Right hindlimb (tissue), 1 donor: ENCODE measurements around the gene MCFD2.
A peak's percentile ranks its signal among the peaks of the same experiment; 100 is the strongest.

ENCODE experiments used
- DNase-seq: peaks from one replicate; pipeline ENCODE4 v3.0.0-alpha.2; 2018

The MCFD2 gene

DNA sequence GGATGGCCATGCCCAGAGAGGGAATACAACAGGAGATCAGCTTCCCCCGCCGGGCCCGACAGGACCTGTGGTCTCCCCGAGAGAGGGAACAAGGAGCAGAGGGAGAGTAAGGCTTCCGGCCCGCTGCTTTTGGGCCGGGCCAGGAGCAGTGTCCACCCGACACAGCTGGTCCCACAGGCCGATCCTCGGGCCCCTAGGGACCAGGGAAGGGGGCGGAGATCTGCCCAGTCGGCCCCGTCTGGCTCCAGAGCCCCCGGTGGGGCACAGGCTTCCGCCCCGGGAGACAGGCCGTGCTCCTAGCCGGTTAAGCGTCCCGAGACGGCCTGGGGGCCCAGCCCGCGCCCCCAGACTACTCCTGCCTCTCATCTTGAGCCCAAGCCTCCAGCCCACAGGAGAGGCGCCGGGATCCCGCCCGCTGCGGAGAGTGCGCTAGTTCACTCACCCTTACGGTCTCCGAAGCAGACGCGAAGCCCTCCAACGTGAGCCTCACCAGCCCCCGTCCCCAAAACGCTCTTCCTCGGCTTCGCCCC is at the start of gene MCFD2:
MCFD2 (minus strand) TSS at position 526 of the 530 bp plus-strand sequence. CDS start 6,635 bp downstream, outside the sequence.
- no peak for DNase-seq

DNA sequence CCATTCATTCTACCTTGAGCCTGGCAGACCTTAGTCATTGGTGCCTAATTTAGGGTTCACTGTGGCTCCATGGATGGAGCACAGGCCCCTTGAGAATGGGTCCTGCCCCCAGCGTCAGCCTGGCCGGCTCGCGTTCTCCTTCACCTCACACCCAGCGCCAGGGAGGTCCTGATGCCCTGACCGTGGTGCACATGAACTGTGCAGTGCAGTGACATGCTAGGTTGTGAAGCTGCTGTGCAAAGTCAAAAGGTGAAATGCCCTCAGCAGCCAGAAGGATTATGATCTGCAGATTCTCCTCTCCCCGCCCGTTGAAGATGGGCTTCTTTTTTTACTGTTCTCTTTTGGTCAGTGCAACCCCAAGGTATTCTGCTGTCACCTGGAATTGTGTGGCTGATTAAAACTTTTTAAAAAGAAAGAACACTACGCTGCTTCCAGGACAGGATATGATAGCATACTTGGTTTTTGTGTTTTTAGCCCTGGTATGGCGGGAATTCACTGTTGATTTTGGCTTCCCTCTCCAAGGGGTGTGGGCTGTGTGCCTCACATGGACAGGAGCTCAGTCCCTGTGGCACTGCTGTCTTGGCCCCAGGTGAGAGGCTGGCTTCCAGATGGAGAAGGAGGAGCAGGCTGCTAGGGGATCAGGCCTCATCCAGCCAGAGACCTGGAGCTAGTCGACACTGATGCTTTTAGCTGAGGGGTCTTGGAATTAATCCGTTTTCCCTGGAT is 49.4 kb upstream of the MCFD2 start:
- DNase-seq = no peak

GRCh38 chr2:46963941-46964673 is 48.5 kb upstream of the MCFD2 start:
- DNase-seq = no peak

DNA sequence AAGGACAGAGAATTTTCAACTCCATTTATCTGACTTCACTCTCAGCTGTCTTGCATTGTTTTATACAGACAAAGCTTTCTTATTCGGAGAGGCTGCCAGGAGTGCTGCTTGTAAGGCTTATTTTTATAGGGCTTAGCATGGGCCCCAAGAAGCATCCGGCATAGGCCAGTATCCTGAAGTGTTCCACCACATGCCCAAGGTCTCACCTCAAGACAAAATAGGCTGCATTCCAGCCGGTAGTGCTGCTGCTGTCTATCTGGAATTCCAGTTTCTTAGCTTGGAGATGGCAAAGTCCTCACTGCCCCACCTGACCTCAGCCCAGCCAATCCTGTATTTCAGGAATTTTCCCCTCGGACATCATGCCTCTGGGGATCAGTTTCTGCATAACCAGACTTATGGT is 47.6 kb upstream of the MCFD2 start:
- DNase-seq = no peak

DNA sequence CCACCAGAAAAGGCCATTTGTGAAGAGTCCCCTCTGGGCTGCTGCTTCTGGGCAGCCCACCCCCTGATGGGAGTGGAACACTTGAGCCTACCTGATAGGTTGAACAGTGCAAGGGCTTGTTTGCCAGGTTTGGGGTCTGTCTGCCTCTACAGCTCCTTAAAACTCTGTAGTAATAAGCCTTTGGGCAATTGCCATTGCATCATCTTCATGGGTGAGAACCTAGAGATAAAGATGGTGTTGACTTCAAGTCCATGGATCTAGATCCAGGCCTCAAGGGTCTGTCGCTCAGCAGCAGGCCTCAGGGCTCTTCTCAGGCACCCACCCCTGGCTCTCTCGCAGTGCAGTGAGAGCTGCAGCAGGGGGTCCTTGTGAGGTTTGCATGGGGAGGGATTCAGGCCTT is 47.1 kb upstream of the MCFD2 start:
- DNase-seq = no peak

DNA sequence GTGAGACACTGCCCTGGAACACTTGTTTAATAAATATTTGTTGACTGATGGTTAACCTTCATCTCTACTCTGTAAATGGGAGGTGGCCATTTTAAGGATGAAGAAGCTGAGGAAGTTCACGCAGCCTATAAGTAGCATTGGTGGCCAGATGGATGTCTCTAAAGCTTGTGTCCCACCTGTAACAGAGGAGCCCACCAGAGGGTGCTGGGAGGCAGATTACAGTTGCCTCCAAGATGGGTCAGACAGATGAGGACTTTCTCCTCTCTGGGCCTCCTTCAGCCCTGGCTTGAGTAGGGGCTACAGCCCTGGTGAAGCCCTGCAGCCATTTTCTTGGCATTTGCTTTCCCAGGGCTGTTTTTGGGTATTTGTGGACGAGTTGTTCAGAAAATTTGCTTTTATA is 45.0 kb upstream of the MCFD2 start:
- no peak for DNase-seq

DNA sequence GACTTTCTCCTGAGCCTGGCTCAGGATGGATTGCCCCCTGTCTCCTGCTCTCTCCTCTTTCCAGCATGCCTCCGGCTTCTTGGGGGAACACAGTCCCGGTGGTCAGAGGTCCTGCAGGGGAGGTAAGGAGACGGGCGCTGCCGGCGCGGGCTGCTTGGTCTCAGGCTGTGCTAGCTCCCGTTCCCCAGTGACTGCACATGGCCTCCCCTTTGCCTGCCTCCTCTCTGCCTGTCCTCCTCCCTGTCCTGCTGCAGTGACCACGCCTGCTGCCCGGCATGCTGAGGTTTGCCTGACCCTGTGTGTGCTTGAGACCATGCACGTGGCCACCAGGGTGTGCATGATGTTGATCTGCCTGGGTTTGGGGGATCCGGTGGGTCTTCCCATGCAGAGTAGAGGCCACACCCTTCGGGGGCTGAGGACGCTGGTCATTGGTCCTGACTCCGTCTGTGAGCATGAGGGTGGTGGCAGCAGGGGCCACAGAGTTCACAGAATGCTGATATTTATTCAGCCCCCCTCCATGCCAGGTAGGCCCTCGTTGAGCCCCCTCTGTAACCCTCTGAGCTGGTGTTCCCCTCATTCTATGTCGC is 42.9 kb upstream of the MCFD2 start:
- peak; percentile 16 for DNase-seq

- DNase-seq = peak; percentile 10
Measured at GRCh38 chr2:46956981-46957531, 41.5 kb upstream of the MCFD2 start.

GRCh38 chr2:46955764-46956163 is 40.2 kb upstream of the MCFD2 start:
- DNase-seq = no peak

DNA sequence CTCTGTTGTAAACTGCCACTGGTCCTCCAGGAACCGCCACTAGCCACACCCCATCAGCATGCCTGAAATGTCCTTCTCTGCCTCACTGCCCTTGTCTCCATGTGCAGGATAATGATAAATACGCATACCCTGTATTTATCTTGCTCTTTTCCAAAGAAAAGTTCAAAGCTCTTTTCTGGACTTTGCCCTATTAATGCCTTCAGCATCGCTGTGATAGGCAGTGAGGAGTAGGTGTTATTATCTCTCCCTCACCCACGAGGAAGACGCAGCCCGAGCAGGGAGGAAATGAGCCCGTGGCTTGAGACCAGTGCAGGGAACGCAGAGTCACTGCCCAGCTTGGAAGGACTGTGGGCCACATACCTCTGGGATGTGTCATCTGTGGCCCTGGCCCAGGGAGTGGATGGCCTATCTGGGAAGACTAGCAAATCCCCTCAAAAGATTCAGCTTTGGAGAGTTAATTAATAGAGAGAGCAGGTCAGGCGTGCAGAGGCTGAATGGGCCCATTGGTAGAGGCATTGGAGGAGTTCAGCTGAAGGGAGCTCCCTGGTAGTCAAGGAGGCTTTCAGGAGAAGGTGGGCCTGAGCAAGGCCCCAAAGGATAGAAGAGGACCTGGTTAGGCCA is 39.5 kb upstream of the MCFD2 start:
- no peak for DNase-seq

DNA sequence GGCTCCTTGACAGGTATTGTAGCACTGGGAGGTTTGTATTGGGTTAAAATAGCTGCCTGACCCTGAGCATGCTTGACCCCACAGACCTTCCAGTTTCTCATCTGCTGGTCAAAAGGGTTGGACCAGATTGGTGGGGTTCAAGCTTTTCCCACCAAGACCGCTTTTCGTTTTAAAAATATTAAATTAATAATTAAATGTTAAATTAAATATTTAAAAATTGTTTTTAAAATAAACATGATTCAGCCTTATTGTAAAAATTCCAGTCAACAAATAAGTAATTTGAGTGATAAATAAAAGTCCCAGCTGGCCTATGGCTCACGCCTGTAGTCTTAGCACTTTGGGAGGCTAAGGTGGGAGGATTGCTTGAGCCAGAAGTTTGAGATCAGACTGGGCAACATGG is 36.6 kb upstream of the MCFD2 start:
- DNase-seq = no peak

DNA sequence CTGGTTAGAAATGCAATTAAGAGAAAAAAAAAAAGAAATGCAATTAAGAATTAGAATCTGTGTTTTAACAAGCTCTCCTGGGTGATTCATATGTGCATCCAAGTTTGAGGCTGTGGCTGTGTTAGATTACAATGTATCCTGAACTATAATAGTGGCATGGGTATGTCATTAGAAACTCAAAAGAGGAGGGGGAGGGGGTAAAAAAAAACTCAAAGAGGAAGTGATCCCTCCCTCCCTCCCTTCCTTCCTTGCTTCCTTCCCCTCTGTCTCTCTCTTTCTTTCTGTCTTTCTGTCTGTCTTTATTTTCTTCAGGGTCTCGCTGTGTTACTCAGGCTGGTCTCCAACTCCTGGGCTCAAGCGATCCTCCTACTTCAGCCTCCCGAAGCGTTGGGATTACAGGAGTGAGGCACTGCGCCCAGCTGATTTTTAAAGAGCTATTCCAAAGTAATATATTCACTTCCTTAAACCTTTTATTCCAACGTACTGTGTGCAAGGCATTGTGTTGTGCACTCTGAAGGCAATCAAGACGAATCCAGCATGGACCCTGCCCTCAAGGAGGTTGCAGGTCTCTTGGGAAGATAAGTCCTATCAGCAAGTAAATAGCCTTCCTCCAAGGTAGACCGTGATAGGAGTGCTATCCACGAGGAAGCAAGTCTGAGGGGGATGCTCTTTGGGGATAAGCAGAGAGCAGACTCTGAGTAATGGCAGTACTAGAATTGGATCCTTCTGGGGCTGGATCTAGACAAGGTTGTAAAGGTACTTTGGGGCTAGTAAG is 35.9 kb upstream of the MCFD2 start:
- no peak for DNase-seq

GRCh38 chr2:46950314-46950713 is 34.7 kb upstream of the MCFD2 start:
- DNase-seq = no peak

DNA sequence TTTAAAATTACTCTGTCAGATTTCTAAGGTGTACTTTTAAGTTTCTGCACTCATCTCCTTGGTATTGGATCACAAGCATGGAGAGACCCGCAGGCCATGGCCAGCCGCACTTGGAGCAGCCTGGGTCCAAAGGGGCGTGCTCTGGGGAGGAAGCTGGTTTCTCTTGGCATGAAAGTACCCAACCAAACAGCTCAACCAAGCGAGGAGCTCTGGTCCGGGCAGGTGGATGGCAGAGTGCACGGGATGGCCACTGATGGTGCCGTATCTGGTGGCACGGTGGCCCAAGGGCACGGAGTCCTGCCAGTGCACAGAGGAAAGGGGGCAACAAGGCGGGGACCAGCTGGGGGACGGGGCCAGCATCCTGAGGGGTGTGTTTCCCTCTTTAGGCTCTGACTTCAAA is 32.2 kb upstream of the MCFD2 start:
- no peak for DNase-seq

DNA sequence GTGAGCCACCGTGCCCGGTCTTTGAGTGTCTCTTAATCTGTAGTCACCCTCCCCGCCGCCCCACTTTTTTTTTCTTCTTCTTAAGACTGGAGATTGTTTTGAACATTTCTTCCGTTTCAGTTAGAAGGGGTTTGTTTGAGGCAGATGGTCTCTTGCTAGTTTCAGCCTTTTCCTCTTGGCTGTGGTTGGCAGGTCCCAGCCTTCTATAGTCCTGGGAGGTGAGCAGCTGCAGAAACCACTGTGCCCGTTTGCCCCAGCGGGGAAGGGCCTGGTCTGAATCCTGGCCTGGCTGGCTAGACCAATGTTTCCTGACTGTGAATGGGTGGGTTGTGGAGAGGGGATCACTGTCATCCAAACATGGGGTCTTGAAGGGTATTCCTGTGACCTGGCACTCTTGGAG is 30.1 kb upstream of the MCFD2 start:
- DNase-seq = no peak

DNA sequence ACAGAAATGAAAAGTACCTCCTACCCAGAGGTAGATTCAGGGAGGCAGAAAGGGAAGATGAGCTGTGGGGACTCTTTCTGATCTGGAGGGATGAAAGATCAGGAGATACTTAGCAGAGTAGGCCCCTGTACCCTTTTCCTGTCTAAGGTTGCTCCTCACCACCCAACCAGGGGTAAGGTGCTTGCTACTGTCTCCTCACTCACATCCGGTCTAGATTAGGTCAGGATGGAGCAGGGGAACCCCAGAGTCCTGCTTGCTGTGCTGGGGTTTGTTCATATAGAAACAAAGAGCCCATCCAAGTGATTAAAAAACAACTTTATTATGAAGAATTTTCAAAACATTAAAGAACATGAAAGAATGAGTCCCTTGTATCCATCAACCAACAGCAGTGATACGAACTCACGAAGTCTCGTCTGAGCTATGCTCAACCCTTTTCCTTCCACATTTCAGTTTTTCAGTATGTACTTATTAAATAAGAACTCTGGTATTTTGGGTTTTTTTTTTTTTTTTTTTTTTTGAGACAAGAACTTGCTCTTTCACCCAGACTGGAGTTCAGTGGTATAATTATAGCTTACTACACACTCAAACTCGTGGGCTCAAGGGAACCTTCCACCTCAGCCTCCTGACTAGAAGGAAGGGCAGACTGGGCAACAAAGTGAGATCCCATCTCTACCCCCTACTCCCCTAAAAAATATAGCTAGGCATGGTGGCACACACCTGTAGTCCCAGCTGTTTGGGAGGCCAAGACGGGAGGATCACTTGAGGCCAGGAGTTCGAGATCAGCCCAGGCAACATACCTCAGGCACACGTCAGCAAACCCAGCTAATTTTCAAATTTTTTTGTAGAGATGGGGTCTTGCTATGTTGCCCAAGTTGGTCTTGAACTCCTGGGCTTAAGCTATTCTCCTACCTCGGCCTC is 28.5 kb upstream of the MCFD2 start:
- DNase-seq = no peak

GRCh38 chr2:46942891-46943626 is 27.5 kb upstream of the MCFD2 start:
- no peak for DNase-seq

DNA sequence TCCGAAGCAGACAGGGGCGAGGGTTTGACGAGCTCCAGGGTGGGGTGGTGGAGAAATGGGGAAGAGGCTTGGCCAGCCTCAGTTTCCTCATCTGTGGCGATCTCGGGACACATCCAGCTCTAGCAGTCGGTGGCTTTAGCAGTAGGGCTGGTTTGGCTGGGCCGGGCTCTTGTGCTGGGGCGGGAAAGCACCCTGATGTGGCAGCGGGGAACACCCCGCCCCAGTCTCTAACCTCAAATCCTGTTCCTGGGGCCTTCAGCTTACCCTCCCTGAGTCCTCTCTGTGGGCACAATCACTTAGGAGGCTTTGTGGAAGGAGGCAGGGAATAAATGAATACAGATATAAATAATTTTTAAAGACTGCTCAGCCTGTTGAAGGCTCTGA is 26.5 kb upstream of the MCFD2 start:
- DNase-seq = peak; percentile 46

DNA sequence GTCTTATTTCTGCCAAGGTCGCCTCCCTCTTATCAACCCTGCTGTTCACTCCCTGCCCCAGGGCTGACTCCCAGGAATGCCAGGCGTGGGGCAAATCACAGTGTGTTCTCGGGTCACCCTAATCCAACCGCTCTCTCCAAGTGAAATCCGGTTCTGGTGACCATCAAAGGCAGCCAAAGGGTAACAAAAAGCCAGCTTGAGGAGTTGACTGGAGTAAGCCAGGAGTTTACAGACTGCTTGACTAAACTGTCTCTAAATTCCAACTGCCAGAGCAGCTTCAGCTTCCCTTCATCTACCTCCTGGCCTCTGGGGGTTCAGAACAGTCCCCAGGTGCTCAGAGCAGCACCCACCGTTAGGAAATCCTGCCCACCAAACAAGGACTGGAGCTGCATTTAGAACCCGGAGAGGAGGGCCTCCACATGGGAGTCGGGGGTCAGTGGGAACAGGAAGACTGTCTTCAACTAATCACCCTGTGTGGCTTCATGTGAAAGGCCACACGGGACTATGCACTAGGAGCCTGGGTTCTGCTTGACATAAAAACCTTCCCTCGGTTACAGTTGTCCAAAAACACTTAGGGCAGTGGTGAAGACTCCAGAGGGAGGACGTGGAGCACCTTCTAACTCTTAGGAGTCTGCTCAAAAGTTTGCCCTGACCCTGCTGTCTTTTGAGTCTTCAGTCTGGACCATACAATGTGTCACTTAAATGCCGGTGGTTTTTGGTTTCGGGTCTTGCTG is 24.2 kb upstream of the MCFD2 start:
- no peak for DNase-seq

GRCh38 chr2:46937471-46937901 is 21.9 kb upstream of the MCFD2 start:
- DNase-seq = no peak
